CD4-positive, alpha-beta T cell treated with Interleukin-12 subunit alpha and Interleukin-12 subunit beta, for 1 hour (primary cell): Measurements from ENCODE around the gene UPF2.
"Not testable (repeated sequence)": the region's sequence is repeated elsewhere in the genome, so short reads cannot be mapped to it uniquely, and the experiment has no call there.

Experiments
- DNase-seq: peaks from one replicate; pipeline ENCODE4 v3.0.0-alpha.2; 2020

UPF2 gene

GRCh38 chr10:12042797-12043651 is at the start of gene UPF2:
Gene UPF2 (minus strand): TSS chr10:12042809. CDS start chr10:12035423, 7,386 bp downstream.
- peak; percentile 98 for DNase-seq

- no peak for DNase-seq
Observed at GRCh38 chr10:12091421-12091820, 48.8 kb upstream of the UPF2 start.

- DNase-seq, result no peak
Observed at GRCh38 chr10:12088919-12089318, 46.3 kb upstream of the UPF2 start.

- no peak for DNase-seq
Observed at GRCh38 chr10:12081879-12082557, 39.4 kb upstream of the UPF2 start.

GRCh38 chr10:12081470-12081869 is 38.9 kb upstream of the UPF2 start:
- no peak for DNase-seq

GRCh38 chr10:12077580-12078180 is 35.1 kb upstream of the UPF2 start:
- DNase-seq, result no peak

GRCh38 chr10:12073526-12073925 is 30.9 kb upstream of the UPF2 start:
- no peak for DNase-seq

GRCh38 chr10:12071441-12071840 is 28.8 kb upstream of the UPF2 start:
- DNase-seq, result not testable (repeated sequence)

- peak; percentile 98 for DNase-seq
Observed at GRCh38 chr10:12068449-12069269, 26.1 kb upstream of the UPF2 start, which contains the start of gene DHTKD1. Gene DHTKD1 (plus strand): TSS chr10:12068954. CDS start chr10:12069034, 80 bp downstream.

GRCh38 chr10:12067336-12067735 is 24.7 kb upstream of the UPF2 start:
- no peak for DNase-seq

GRCh38 chr10:12063483-12063818 is 20.8 kb upstream of the UPF2 start:
- no peak for DNase-seq

- no peak for DNase-seq
Observed at GRCh38 chr10:12062754-12063482, 20.3 kb upstream of the UPF2 start.

- no peak for DNase-seq
Observed at GRCh38 chr10:12061124-12061523, 18.5 kb upstream of the UPF2 start.

- DNase-seq, result no peak
Observed at GRCh38 chr10:12056748-12057147, 14.1 kb upstream of the UPF2 start.

- DNase-seq, result no peak
Observed at GRCh38 chr10:12055732-12056131, 13.1 kb upstream of the UPF2 start.

GRCh38 chr10:12051241-12051640 is 8.6 kb upstream of the UPF2 start:
- no peak for DNase-seq

GRCh38 chr10:12050528-12050927 is 7.9 kb upstream of the UPF2 start:
- no peak for DNase-seq

GRCh38 chr10:12048547-12048946 is 5.9 kb upstream of the UPF2 start:
- DNase-seq, result no peak

- DNase-seq, result no peak
Observed at GRCh38 chr10:12045596-12045995, 3.0 kb upstream of the UPF2 start.

GRCh38 chr10:12042409-12042796 is 206 bp downstream of the UPF2 start:
- DNase-seq, result peak; percentile 47

GRCh38 chr10:12041766-12042408 is 722 bp downstream of the UPF2 start:
- peak; percentile 21 for DNase-seq
